IMR-90 (cell line): ENCODE results near the gene COX11. TPM values are rescaled to one million over a fixed set of nuclear protein-coding genes. Genes with fewer than 3 reads are reported as not detected.

Source experiments
- ATAC-seq: fragments of 200-7000 bp; cut with Tn5 transposase; 2 replicates; pipeline ENCODE4 v1.9.1; 2020; ENCODE audit warnings: low read depth, mild to moderate bottlenecking, moderate library complexity
- BruUV-seq: library from RNA; stranded (reverse); fragments of 400-500 nt; replicated peaks from 2 replicates; lab custom pipeline; 2021; lab: Mats Ljungman, UMichigan
- CTCF ChIA-PET: fragments of 300-600 bp; formaldehyde crosslinking; extraction: SDS; loops from one replicate; lab custom pipeline; 2021; ENCODE audit warnings: antibody characterized with exemption; lab: Yijun Ruan, JAX
- POLR2A ChIA-PET: fragments of 300-600 bp; sonication (Branson Sonifier 250); formaldehyde crosslinking; loops from one replicate; lab custom pipeline; 2022; ENCODE audit warnings: antibody characterized with exemption; ENCODE audit not compliant: unreplicated experiment; lab: Charles Lee
- DNase-seq: peaks from one replicate; pipeline ENCODE4 v3.0.0; 2013
- H2AFZ ChIP-seq: replicated peaks from 2 replicates; pipeline ENCODE3; 2013; ENCODE audit warnings: low read length, mild to moderate bottlenecking; ENCODE audit not compliant: poor library complexity
- H2AK5ac ChIP-seq: 2 replicates; pipeline ENCODE4 v1.6.1; 2013; ENCODE audit warnings: low read depth, low read length, inconsistent platforms
- H2AK9ac ChIP-seq: replicated peaks from 2 replicates; pipeline ENCODE3; 2013; ENCODE audit warnings: mild to moderate bottlenecking, low read depth, low read length, moderate library complexity; ENCODE audit not compliant: poor library complexity
- H2BK120ac ChIP-seq: 2 replicates; pipeline ENCODE4 v1.6.1; 2013; ENCODE audit warnings: low read depth, low read length, inconsistent platforms
- H2BK15ac ChIP-seq: 3 replicates; pipeline ENCODE4 v1.6.1; 2013; ENCODE audit warnings: low read depth, low read length, inconsistent platforms
- H2BK20ac ChIP-seq: 2 replicates; pipeline ENCODE4 v1.6.1; 2013; ENCODE audit warnings: low read depth, mild to moderate bottlenecking, inconsistent platforms, low read length, moderate library complexity
- H2BK5ac ChIP-seq: 2 replicates; pipeline ENCODE4 v1.6.1; 2013; ENCODE audit warnings: mild to moderate bottlenecking, low read depth, low read length, inconsistent platforms; ENCODE audit not compliant: poor library complexity, severe bottlenecking
- H3K14ac ChIP-seq: replicated peaks from 2 replicates; pipeline ENCODE4 v1.6.1; 2013; ENCODE audit warnings: low read depth, low read length, inconsistent platforms
- H3K18ac ChIP-seq: 2 replicates; pipeline ENCODE4 v1.6.1; 2013; ENCODE audit warnings: low read depth, low read length, control low read depth
- H3K23ac ChIP-seq: 2 replicates; pipeline ENCODE4 v1.6.1; 2013; ENCODE audit warnings: low read depth, low read length, inconsistent platforms
- H3K27ac ChIP-seq: 2 replicates; pipeline ENCODE4 v1.5.1; 2013; ENCODE audit warnings: mild to moderate bottlenecking, control low read depth, low read length; ENCODE audit not compliant: insufficient read depth
- H3K27me3 ChIP-seq: 2 replicates; pipeline ENCODE4 v1.6.1; 2013; ENCODE audit warnings: low read length; ENCODE audit not compliant: control insufficient read depth, insufficient read depth
- H3K36me3 ChIP-seq: 2 replicates; pipeline ENCODE4 v1.6.1; 2013; ENCODE audit warnings: low read length, mixed read lengths; ENCODE audit not compliant: control insufficient read depth, insufficient read depth
- H3K4ac ChIP-seq: 2 replicates; pipeline ENCODE4 v1.6.1; 2013; ENCODE audit warnings: low read depth, low read length, inconsistent platforms
- H3K4me1 ChIP-seq: 2 replicates; pipeline ENCODE4 v1.6.1; 2013; ENCODE audit warnings: low read length, mixed read lengths; ENCODE audit not compliant: control insufficient read depth, insufficient read depth
- H3K4me2 ChIP-seq: 2 replicates; pipeline ENCODE4 v1.6.1; 2013; ENCODE audit warnings: low read depth, mild to moderate bottlenecking, control low read depth, low read length, moderate library complexity
- H3K4me3 ChIP-seq: 2 replicates; pipeline ENCODE4 v1.5.1; 2013; ENCODE audit warnings: low read depth, mild to moderate bottlenecking, control low read depth, low read length, moderate library complexity; ENCODE audit not compliant: insufficient read depth
- H3K56ac ChIP-seq: 2 replicates; pipeline ENCODE4 v1.6.1; 2013; ENCODE audit warnings: low read length, inconsistent platforms; ENCODE audit not compliant: insufficient read depth; ENCODE audit errors: extremely low read depth
- H3K79me1 ChIP-seq, 2 experiments: 2 replicates each; pipeline ENCODE4 v1.6.1; 2013; ENCODE audit warnings: low read length in 2 of 2, inconsistent platforms in 1 of 2, low read depth in 1 of 2
- H3K9ac ChIP-seq: 2 replicates; pipeline ENCODE4 v1.6.1; 2013; ENCODE audit warnings: low read depth, low read length, control low read depth
- H3K9me1 ChIP-seq: 2 replicates; pipeline ENCODE4 v1.6.1; 2013; ENCODE audit warnings: low read length, inconsistent platforms; ENCODE audit not compliant: insufficient read depth
- H3K9me3 ChIP-seq: 2 replicates; pipeline ENCODE4 v1.6.1; 2013; ENCODE audit warnings: low read length; ENCODE audit not compliant: control insufficient read depth, insufficient read depth
- H4K20me1 ChIP-seq: 2 replicates; pipeline ENCODE4 v1.6.1; 2013; ENCODE audit warnings: low read length, inconsistent platforms; ENCODE audit not compliant: insufficient read depth
- H4K5ac ChIP-seq: 2 replicates; pipeline ENCODE4 v1.6.1; 2013; ENCODE audit warnings: mild to moderate bottlenecking, low read depth, low read length, control low read depth
- H4K8ac ChIP-seq, 2 experiments: 2 replicates each; pipeline ENCODE4 v1.6.1; 2013; ENCODE audit warnings: low read depth in 2 of 2, low read length in 2 of 2, control low read depth in 1 of 2, inconsistent platforms in 1 of 2
- H4K91ac ChIP-seq: 2 replicates; pipeline ENCODE4 v1.6.1; 2013; ENCODE audit warnings: low read depth, low read length, inconsistent platforms; ENCODE audit not compliant: insufficient read depth
- BHLHE40 ChIP-seq: fragments of 150-350 bp; IDR thresholded peaks from 2 replicates; pipeline ENCODE4 v1.6.1; 2016; ENCODE audit warnings: mild to moderate bottlenecking, low read depth, low read length
- CEBPB ChIP-seq: IDR thresholded peaks from 2 replicates; pipeline ENCODE4 v1.6.1; 2012; ENCODE audit warnings: low read depth, low read length, improper control_type of control experiment
- CHD1 ChIP-seq: IDR thresholded peaks from 2 replicates; pipeline ENCODE4 v1.6.1; 2012; ENCODE audit warnings: low read depth, low read length, improper control_type of control experiment
- NFE2L2 ChIP-seq: fragments of 150-350 bp; IDR thresholded peaks from 2 replicates; pipeline ENCODE4 v1.6.1; 2016; ENCODE audit warnings: low read depth, mild to moderate bottlenecking, low read length
- RAD21 ChIP-seq: IDR thresholded peaks from 2 replicates; pipeline ENCODE4 v1.6.1; 2012; ENCODE audit warnings: low read length, improper control_type of control experiment
- RCOR1 ChIP-seq: IDR thresholded peaks from 2 replicates; pipeline ENCODE4 v1.6.1; 2012; ENCODE audit warnings: mild to moderate bottlenecking, low read length, improper control_type of control experiment; ENCODE audit not compliant: insufficient replicate concordance
- SMC3 ChIP-seq: fragments of 150-350 bp; IDR thresholded peaks from 2 replicates; pipeline ENCODE4 v1.6.1; 2016; ENCODE audit warnings: low read depth, mild to moderate bottlenecking, antibody characterized with exemption, low read length, moderate library complexity
- WGBS, 2 experiments: methylation state at CpG; one replicate each; pipeline versions ENCODE4 v1.1.5 to v1.1.7; 2013; ENCODE audit warnings: missing lambda C conversion rate in 2 of 2; ENCODE audit not compliant: insufficient read length in 1 of 2; ENCODE audit errors: extremely low coverage in 2 of 2; 5-methylcytosine and 5-hydroxymethylcytosine counted together
- dilution Hi-C: fragments of 300-500 bp; cut with HindIII; formaldehyde crosslinking; loops from one replicate; pipeline ENCODE4 v1.14.3; 2018; ENCODE audit warnings: low sequenced_read_pairs; ENCODE audit not compliant: unreplicated experiment
- in situ Hi-C: fragments of 300-500 bp; cut with MboI; formaldehyde crosslinking; loops from 3 replicates; pipeline ENCODE4 v1.14.3; 2019; ENCODE audit warnings: low sequenced_read_pairs, inconsistent platforms, mixed read lengths
- intact Hi-C: fragments of 100-400 bp; cut with micrococcal nuclease; formaldehyde crosslinking; loops from 2 replicates; pipeline ENCODE4 v1.10.0; 2022
- polyA plus RNA-seq, 3 experiments: library from polyadenylated mRNA; depleted of rRNA; stranded (reverse); fragments of >200 nt; gene quantifications; 2 replicates each; pipeline ENCODE4 v1.2.3, GENCODE V29; 2012; ENCODE audit warnings: low replicate concordance in 1 of 3
- total RNA-seq: library from RNA; depleted of rRNA; stranded (reverse); fragments of >200 nt; gene quantifications from 2 replicates; pipeline ENCODE4 v1.2.3, GENCODE V29; 2012
- TF ChIP-seq, protein P1 (sequence below): conservative IDR thresholded peaks from 2 replicates; pipeline ENCODE4 v1.5.1; 2012; ENCODE audit warnings: mild to moderate bottlenecking, low read depth, low read length, improper control_type of control experiment

The COX11 gene
- total and polyA plus RNA-seq, 2 of the 4 experiments (the other 2 are of a cell fraction): 23.6 to 29.4 TPM

DNA sequence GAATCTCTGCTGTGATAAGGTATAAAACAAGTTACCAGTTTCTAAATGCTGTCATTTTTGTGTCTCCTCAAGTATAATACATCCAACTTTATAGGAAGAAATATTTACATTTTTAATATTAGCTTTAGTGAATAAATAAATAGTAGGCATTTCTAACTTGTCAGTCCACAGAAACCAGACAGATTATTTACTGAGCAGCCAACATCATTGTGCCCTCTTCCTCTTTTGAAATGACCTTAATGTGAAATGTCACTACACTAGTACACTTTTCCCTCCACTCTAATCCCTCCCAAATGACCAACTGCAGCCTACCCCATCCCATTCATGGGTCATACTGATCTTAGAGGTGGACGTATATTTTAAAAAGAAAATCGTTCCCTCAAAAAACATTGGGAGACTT lies 9.3 kb upstream of the COX11 start:
- Histone ChIP-seq H2AFZ (no peak overlapping the region), H3K4me2 (no peak overlapping the region), H2AK9ac (no peak overlapping the region), H3K4ac (no peak overlapping the region), H3K4me3 (no peak overlapping the region), H3K27ac (no peak overlapping the region), H2AK5ac (no peak overlapping the region), H3K9ac (no peak overlapping the region), H3K18ac (no peak overlapping the region), H3K79me1 (peaks cover 7% of the 10 kb centered on the region in 2 experiments; a peak in 3 of 4 replicates), H3K23ac (no peak overlapping the region), H3K36me3 (no peaks in the 10 kb centered on the region), H4K5ac (no peak overlapping the region), H2BK120ac (no peak overlapping the region), H3K4me1 (0 out of 2 replicates have a peak, but pooled peaks cover under 1% of the 10 kb centered on the region), H3K9me3 (peaks cover 5% of the 10 kb centered on the region), H2BK15ac (no peak overlapping the region), H3K14ac (no peak overlapping the region), H4K8ac (no peak overlapping the region), H3K27me3 (no peaks in the 10 kb centered on the region), H3K9me1 (no peaks in the 10 kb centered on the region; the same call in 1 of the 2 replicates), H4K91ac (no peak overlapping the region), H4K20me1 (no peaks in the 10 kb centered on the region), H3K56ac (no peak overlapping the region), H2BK20ac (no peak overlapping the region), H2BK5ac (no peak overlapping the region)
- CTCF ChIA-PET: interaction anchor here (0.5 to 2.4 kb wide), 3 partner anchors 16 to 559 kb away, joined by 3 to 6 read pairs (median 4); no protein-coding TSS in a partner anchor
- intact Hi-C loops: no loop called here
- dilution Hi-C loops: no loop called here
- POLR2A ChIA-PET: no interaction called here
- no TSS peak for BruUV-seq
- TF ChIP-seq CEBPB: no peak
- TF ChIP-seq NFE2L2: no peak
- TF ChIP-seq BHLHE40: no peak
- TF ChIP-seq CHD1: no peak
- TF ChIP-seq SMC3: no peak
- no peak for TF ChIP-seq RCOR1
- TF ChIP-seq RAD21: no peak
- TF ChIP-seq, protein P1, sequence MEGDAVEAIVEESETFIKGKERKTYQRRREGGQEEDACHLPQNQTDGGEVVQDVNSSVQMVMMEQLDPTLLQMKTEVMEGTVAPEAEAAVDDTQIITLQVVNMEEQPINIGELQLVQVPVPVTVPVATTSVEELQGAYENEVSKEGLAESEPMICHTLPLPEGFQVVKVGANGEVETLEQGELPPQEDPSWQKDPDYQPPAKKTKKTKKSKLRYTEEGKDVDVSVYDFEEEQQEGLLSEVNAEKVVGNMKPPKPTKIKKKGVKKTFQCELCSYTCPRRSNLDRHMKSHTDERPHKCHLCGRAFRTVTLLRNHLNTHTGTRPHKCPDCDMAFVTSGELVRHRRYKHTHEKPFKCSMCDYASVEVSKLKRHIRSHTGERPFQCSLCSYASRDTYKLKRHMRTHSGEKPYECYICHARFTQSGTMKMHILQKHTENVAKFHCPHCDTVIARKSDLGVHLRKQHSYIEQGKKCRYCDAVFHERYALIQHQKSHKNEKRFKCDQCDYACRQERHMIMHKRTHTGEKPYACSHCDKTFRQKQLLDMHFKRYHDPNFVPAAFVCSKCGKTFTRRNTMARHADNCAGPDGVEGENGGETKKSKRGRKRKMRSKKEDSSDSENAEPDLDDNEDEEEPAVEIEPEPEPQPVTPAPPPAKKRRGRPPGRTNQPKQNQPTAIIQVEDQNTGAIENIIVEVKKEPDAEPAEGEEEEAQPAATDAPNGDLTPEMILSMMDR: no peak
- in situ Hi-C loops: no loop called here
- DNase-seq: no peak
- no peak for ATAC-seq
- WGBS, 2 experiments: no CpG with 5 or more reads among the region's 2 CpGs
